Kidney epithelial cell (primary cell): ENCODE measurements around the gene PDILT. TPM values are rescaled to one million over a fixed set of nuclear protein-coding genes. Genes with fewer than 3 reads are reported as not detected.
"Not testable (repeated sequence)": the region's sequence is repeated elsewhere in the genome, so short reads cannot be mapped to it uniquely, and the experiment has no call there.

ENCODE experiments used
- DNase-seq: peaks from one replicate; pipeline ENCODE4 v3.0.0-alpha.2; 2010; ENCODE audit warnings: low read depth
- H3K27me3 ChIP-seq: 2 replicates; pipeline ENCODE4 v1.6.0; 2011; ENCODE audit warnings: low read length; ENCODE audit not compliant: control insufficient read depth, insufficient read depth
- H3K36me3 ChIP-seq: 2 replicates; pipeline ENCODE4 v1.5.1; 2011; ENCODE audit warnings: low read length; ENCODE audit not compliant: control insufficient read depth, insufficient read depth
- H3K4me3 ChIP-seq: 2 replicates; pipeline ENCODE4 v1.5.1; 2011; ENCODE audit warnings: low read depth, mild to moderate bottlenecking, control low read depth, low read length
- CTCF ChIP-seq: IDR thresholded peaks from 2 replicates; pipeline ENCODE4 v1.5.1; 2011; ENCODE audit warnings: mild to moderate bottlenecking, moderate library complexity, low read length, control low read depth, inconsistent platforms; ENCODE audit not compliant: insufficient read depth, poor library complexity, severe bottlenecking
- total RNA-seq: library from RNA; depleted of rRNA; stranded (reverse); fragments of >200 nt; gene quantifications from 2 replicates; pipeline ENCODE4 v1.2.3, GENCODE V29; 2015

The PDILT gene
- total RNA-seq: not detected in 2 replicates

- H3K36me3 ChIP-seq: no peaks in the 10 kb centered on the region
- no peak for TF ChIP-seq CTCF
- no peak for DNase-seq
- no peak within 1 kb of the TSS for H3K4me3 ChIP-seq
- no peaks in the 10 kb centered on the region for H3K27me3 ChIP-seq
Observed at GRCh38 chr16:20404637-20405036, at the start of gene PDILT. Gene PDILT, minus strand, starts transcription at chr16:20404737. Its CDS starts 5,437 bp downstream, at chr16:20399300.

DNA sequence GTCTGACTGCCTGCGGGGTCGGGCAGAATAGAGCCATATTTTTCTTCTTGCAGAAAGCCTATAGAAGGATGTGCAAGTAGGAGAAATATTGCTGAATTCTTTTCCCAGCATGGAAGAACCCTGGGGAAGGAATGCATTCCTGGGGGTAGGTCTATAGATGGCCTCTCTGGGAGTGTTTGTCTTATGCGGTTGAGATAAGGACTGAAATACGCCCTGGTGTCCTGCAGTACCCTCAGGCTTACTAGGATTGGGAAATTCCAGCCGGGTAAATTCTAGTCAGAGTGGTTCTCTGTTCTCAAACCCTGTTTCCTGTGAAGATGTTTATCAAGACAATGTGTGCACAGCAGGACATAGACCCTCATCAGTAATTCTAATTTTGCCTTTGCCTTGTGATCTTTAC, 49.1 kb upstream of the PDILT start:
- H3K36me3 ChIP-seq, DNase-seq, H3K4me3 ChIP-seq, H3K27me3 ChIP-seq: not testable (repeated sequence)

- DNase-seq, H3K4me3 ChIP-seq, H3K36me3 ChIP-seq, H3K27me3 ChIP-seq: not testable (repeated sequence)
Observed at GRCh38 chr16:20451364-20451763, 46.8 kb upstream of the PDILT start, which contains the start of gene ACSM2A. Gene ACSM2A, plus strand, starts transcription at chr16:20451521. Its CDS starts 8,594 bp downstream, at chr16:20460115.

- not testable (repeated sequence) for DNase-seq, H3K27me3 ChIP-seq, H3K36me3 ChIP-seq, H3K4me3 ChIP-seq
Observed at GRCh38 chr16:20446652-20447393, 42.3 kb upstream of the PDILT start.

- DNase-seq, H3K27me3 ChIP-seq, H3K36me3 ChIP-seq, H3K4me3 ChIP-seq: not testable (repeated sequence)
Observed at GRCh38 chr16:20441859-20442258, 37.3 kb upstream of the PDILT start.

DNA sequence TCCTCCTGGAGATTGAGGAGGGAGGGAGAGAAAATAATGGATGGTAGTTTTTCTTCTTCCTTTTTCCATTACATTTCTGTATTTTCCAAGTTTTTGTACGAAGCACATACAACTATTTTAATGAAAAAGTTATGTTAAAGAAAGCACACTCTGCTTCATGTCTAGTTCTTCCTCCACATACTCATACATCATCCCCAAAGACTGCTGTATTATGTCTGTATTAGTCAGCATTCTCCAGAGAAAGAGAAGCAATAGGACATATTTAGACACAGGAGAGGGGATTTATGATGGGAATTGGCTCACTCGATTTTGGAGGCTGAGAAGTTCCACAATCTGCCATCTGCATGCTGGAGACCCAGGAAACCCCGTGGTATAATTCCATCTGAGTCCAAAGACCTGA, 36.7 kb upstream of the PDILT start:
- H3K27me3 ChIP-seq: no peaks in the 10 kb centered on the region
- TF ChIP-seq CTCF: no peak
- no peak overlapping the region for H3K4me3 ChIP-seq
- no peak for DNase-seq
- no peaks in the 10 kb centered on the region for H3K36me3 ChIP-seq

- H3K36me3 ChIP-seq, DNase-seq, H3K4me3 ChIP-seq, H3K27me3 ChIP-seq: not testable (repeated sequence)
Observed at GRCh38 chr16:20440731-20441130, 36.2 kb upstream of the PDILT start.

- not testable (repeated sequence) for H3K4me3 ChIP-seq, H3K36me3 ChIP-seq, DNase-seq, H3K27me3 ChIP-seq
Observed at GRCh38 chr16:20439820-20440231, 35.3 kb upstream of the PDILT start.

GRCh38 chr16:20438950-20439349, 34.4 kb upstream of the PDILT start:
- not testable (repeated sequence) for H3K27me3 ChIP-seq, H3K4me3 ChIP-seq, H3K36me3 ChIP-seq, DNase-seq
